HG03378 (cell line): Measurements from ENCODE around the gene ARL2BP.

ENCODE experiments used
- ATAC-seq: cut with Tn5 transposase; IDR thresholded peaks from one replicate; pipeline ENCODE4 v1.9.1; 2021; ENCODE audit warnings: mild to moderate bottlenecking, moderate library complexity; ENCODE audit not compliant: unreplicated experiment

The ARL2BP gene

GRCh38 chr16:57235128-57236021, 9.7 kb upstream of the ARL2BP start:
- no peak for ATAC-seq

DNA sequence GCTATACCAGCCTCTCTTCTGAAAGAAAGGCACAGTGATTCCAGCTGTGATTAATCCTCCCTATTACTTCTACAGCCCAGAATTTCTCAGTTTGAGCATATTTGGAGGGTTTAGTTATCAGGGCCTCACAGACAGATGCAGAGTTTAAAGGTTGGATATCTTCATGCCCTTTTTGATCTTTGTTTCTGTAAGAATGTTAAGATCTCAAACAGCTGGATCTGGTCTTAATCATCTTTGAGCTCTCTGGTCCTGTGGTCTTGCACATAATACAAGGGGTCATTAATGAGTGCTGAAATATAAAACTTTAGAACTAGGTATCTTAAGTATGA, 9.1 kb upstream of the ARL2BP start:
- no peak for ATAC-seq

- ATAC-seq: no peak
Observed at GRCh38 chr16:57238682-57239081, 6.4 kb upstream of the ARL2BP start.

GRCh38 chr16:57239107-57239506, 6.0 kb upstream of the ARL2BP start:
- ATAC-seq: no peak

- no peak for ATAC-seq
Observed at GRCh38 chr16:57240851-57241250, 4.2 kb upstream of the ARL2BP start.

DNA sequence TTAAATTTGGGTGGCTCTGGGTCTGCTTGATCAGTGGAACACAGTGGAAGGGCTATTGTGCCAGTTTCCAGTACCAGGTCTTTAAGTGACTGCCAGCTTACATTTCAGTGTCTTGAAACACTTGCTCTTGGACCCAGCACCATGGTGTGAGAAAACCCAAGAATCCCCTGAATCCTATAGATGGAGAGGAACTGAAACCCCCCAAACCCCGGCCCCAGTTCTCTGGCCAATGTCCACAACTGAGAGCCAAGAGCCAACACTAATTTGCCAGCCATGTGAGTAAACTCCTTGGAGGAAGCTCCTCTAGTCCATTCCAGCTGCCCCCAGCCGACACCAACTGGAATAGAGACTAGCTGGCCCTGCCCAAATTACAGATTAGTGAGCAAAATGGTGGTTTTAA, 2.4 kb upstream of the ARL2BP start:
- ATAC-seq: no peak

DNA sequence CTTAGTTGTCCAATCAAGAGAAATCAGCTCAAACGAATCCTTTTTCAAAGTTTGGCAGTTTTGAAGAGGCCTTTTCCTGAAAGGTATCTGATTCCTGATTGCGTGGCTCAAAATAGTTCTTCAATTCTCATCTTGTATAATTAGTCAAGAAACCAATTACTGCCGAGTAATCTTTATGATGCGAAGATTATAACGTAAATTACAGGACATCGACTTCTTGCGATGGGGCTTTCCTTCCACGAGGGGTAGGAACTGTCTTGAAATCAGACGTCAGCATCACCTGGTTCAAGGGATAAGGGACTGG, 644 bp upstream of the ARL2BP start:
- ATAC-seq: no peak

GRCh38 chr16:57245472-57246113, 534 bp downstream of the ARL2BP start:
- ATAC-seq: no peak

DNA sequence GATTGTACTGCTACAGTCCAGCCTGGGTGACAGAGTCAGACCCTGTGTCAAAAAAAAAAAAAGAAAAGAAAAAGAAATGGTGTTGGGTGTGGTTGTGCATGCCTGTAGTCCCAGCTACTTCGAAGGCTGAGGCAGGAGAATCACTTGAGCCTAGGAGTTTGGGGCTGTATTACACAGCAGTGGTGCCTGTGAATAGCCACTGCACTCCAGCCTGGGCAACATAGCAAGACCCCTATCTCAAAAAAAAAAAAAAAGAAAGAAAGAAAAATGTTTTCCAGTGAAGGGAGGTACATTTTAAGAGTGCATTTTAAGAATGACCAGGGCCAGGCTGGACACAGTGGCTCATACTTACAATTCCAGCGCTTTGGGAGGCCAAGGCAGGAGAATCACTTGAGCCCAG, 6.3 kb downstream of the ARL2BP start:
- ATAC-seq: no peak

- no peak for ATAC-seq
Observed at GRCh38 chr16:57252148-57252721, 7.2 kb downstream of the ARL2BP start.

- no peak for ATAC-seq
Observed at GRCh38 chr16:57253466-57253865, 8.4 kb downstream of the ARL2BP start.

DNA sequence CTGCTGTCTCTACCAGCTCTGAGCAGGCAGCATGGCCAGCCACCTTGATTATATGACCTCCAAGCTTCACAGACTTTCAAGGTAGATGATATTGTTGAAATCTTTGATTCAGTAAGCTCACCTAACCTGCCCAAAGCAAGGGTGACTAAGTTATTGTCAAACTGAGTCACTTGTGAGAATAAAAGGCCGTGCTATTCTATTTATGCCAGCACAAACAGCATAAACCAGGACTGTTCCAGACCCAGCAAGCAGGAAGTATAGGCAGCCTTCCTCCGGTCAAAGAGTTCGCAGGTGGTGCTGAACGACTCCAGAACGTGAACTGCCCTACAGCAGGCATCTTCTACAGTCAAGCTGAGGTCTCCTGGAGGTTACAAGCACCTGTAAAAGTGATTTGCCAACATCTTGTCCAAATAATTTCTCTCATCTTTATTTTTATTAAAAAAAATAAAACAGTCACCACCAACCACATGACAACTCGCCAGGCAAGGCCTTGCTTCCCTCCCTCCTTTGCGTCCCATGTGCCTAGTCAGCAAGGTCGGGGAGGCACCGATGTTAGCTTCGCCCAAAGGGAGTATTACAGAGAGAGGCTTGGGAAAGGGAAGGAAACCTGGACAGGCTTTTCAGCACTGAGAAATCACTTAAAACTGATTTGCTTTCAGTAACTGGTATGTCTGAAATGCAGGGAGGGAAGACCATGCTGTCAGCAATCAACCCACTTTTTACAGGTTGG, 10.8 kb downstream of the ARL2BP start:
- ATAC-seq: no peak

DNA sequence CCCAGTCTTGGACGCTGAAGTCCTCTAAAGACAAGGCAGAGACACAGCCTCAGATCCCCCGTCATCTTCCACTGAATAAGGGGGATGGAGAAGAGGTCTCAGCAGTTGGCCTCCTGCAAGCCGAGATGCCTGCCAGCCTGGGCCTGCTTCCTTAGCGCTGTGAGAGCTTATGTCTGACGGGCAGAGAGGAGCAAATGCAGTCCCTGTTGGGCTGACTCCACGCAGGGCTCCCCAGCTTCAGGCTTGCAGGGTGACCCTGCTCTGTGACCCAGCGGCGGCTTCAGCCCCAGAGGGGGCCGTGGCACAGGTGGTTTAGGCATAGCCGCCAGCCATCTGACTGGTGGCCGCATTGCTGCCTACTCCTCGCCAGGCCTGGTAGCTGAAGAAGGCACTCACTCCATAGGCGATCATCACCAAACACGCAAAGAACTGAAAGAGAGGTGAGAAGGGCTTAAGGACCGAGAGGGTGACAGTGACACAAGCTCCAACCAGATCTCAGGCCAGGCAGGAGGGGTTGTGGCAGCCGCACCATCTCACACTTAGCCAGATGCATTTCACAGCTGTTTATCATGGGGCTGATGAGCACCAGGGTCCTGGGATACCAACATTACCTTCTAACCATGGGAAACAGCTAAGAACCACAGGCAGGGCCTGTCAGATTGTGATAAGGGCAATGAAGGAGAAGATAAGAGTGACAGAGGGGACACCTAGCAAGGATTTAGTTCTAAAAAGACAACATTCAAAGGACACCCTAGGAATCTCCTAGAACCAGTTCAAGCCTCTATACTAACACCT, 11.7 kb downstream of the ARL2BP start:
- ATAC-seq: no peak

DNA sequence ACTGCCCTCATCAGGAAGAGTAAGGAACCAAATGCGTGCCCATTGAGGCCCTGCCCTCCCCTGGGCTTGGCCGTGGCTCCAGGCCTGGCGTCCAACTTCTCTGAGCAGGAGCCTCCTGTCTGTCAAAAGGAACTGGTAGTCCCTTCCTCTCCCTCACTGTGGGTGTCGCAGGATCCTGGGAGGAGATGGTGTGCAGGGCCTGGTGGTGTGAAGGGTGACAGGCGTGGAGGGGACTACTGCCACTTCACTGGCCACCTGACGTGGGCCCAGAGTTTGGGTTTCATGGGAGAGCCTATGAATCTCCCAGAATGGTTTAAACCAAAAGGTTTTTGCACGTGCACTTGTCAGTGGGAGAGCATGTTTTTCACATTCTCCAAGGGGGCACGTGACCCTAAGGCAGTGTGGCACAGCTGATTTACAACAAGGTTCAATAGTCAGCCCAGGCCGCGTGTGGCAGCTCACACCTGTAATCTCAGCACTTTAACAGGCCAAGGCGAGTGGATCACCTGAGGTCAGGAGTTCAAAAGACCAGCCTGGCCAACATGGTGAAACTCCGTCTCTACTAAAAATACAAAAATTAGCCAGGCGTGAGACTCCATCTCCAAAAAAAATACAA, 12.5 kb downstream of the ARL2BP start:
- ATAC-seq: no peak

- no peak for ATAC-seq
Observed at GRCh38 chr16:57258226-57258909, 13.3 kb downstream of the ARL2BP start.

DNA sequence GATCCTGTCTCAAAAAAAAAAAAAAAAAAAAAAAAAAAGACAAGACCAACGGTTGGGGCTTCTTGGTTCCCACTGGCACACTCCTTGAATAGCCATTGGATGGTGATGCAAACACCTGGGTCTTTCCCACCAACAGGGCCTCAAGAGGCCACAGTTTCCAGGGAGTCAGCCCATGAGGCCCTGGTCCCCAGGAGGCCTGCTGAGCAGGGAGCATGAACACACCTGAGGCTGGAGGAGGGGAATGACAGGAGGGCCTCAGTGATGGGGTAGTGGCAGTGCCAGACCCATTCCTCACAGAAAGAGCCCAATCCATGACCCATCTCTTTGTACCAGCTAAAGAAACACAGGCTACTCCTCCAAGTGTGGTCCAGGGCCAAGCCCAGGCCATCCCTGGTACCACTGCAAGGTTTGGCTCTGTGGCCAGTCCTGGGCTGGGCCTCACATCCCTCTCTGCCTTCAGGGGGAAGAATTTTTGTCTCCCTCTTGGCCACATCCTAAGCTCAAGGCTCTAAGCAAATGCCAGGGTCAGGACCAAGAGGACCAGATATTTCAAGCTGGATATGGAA, 13.9 kb downstream of the ARL2BP start:
- no peak for ATAC-seq

DNA sequence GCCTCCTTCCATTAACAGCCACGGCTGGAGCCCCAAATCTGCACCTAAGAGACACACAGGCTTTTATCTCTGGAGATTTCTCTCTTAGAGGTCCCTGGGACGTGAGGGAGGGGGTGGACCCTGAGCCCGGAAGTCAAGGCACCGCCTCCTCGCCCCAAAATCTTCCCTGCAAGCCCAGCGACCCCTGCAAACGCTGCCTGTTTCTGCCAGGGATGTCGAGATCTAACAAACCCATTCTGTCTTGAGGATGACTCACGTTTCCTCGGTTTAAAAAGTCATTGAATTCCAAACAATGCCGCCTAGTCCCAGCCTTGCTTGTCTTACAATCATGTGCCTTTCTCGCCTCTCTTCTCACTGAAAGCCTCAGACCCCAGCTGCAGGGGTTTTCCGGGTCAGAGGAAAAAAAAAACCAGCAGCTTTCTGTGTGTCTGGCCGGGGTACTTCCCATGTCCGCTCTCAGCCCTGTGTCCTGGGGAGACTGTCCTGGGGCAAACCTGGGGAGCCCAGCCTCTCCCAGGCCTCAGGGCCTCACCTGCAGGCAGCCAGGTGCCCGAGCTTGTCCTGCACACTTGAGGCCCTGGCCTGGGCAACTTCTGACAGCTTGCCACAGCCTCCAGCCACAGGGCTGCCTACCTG, 15.4 kb downstream of the ARL2BP start:
- ATAC-seq: peak; percentile 50

- ATAC-seq: no peak
Observed at GRCh38 chr16:57261806-57262205, 16.7 kb downstream of the ARL2BP start.
